Kidney epithelial cell (primary cell): ENCODE measurements around the gene ITCH. TPM values are rescaled to one million over a fixed set of nuclear protein-coding genes. Genes with fewer than 3 reads are reported as not detected.
"Not testable (repeated sequence)": the region's sequence is repeated elsewhere in the genome, so short reads cannot be mapped to it uniquely, and the experiment has no call there.

Experiments used
- DNase-seq: peaks from one replicate; pipeline ENCODE4 v3.0.0-alpha.2; 2010; ENCODE audit warnings: low read depth
- H3K27me3 ChIP-seq: 2 replicates; pipeline ENCODE4 v1.6.0; 2011; ENCODE audit warnings: low read length; ENCODE audit not compliant: control insufficient read depth, insufficient read depth
- H3K36me3 ChIP-seq: 2 replicates; pipeline ENCODE4 v1.5.1; 2011; ENCODE audit warnings: low read length; ENCODE audit not compliant: control insufficient read depth, insufficient read depth
- H3K4me3 ChIP-seq: 2 replicates; pipeline ENCODE4 v1.5.1; 2011; ENCODE audit warnings: low read depth, mild to moderate bottlenecking, control low read depth, low read length
- CTCF ChIP-seq: IDR thresholded peaks from 2 replicates; pipeline ENCODE4 v1.5.1; 2011; ENCODE audit warnings: mild to moderate bottlenecking, moderate library complexity, low read length, control low read depth, inconsistent platforms; ENCODE audit not compliant: insufficient read depth, poor library complexity, severe bottlenecking
- total RNA-seq: library from RNA; depleted of rRNA; stranded (reverse); fragments of >200 nt; gene quantifications from 2 replicates; pipeline ENCODE4 v1.2.3, GENCODE V29; 2015

Gene ITCH
- total RNA-seq, 1 donor from 2014 or later = 53.5 TPM

GRCh38 chr20:34473262-34473883 is 110.3 kb downstream of the ITCH start:
- TF ChIP-seq CTCF = peak; percentile 52
- no peaks in the 10 kb centered on the region for H3K36me3 ChIP-seq
- no peaks in the 10 kb centered on the region for H3K27me3 ChIP-seq
- no peak for DNase-seq
- H3K4me3 ChIP-seq = no peak overlapping the region

GRCh38 chr20:34475979-34476736 is 113.1 kb downstream of the ITCH start:
- Histone ChIP-seq H3K36me3 (no peaks in the 10 kb centered on the region), H3K4me3 (no peak overlapping the region), H3K27me3 (no peaks in the 10 kb centered on the region)
- DNase-seq = no peak
- TF ChIP-seq CTCF = peak; percentile 40

- Histone ChIP-seq H3K36me3 (peaks cover 5% of the 10 kb centered on the region), H3K4me3 (no peak overlapping the region), H3K27me3 (no peaks in the 10 kb centered on the region)
- no peak for TF ChIP-seq CTCF
- DNase-seq = no peak
Measured at GRCh38 chr20:34479627-34480026, 116.6 kb downstream of the ITCH start.

- H3K36me3 ChIP-seq, DNase-seq, H3K4me3 ChIP-seq, H3K27me3 ChIP-seq: not testable (repeated sequence)
Measured at GRCh38 chr20:34482154-34482553, 119.1 kb downstream of the ITCH start.

GRCh38 chr20:34483585-34484220 is 120.6 kb downstream of the ITCH start:
- not testable (repeated sequence) for H3K27me3 ChIP-seq, DNase-seq, H3K36me3 ChIP-seq, H3K4me3 ChIP-seq

GRCh38 chr20:34485068-34485634 is 122.1 kb downstream of the ITCH start:
- Histone ChIP-seq H3K36me3 (peaks cover 5% of the 10 kb centered on the region), H3K4me3 (no peak overlapping the region), H3K27me3 (no peaks in the 10 kb centered on the region)
- TF ChIP-seq CTCF = no peak
- no peak for DNase-seq
